SK-N-MC (cell line): ENCODE data around the gene PTPRK.

Experiments
- EZH2 ChIP-seq: fragments of 200-600 bp; sonication (generic); IDR thresholded peaks from one replicate; pipeline ENCODE4 v1.6.1; 2017; ENCODE audit warnings: antibody characterized with exemption
- POLR2AphosphoS5 ChIP-seq: IDR thresholded peaks from 2 replicates; pipeline ENCODE4 v1.6.1; 2012; ENCODE audit warnings: mild to moderate bottlenecking, low read depth, low read length, borderline replicate concordance

GRCh38 chr6:128208851-128209580 is 311.4 kb downstream of the PTPRK start:
- no peak for TF ChIP-seq POLR2AphosphoS5
- TF ChIP-seq EZH2, result no peak
